ENCODE results near the gene MIEF1.

DNA sequence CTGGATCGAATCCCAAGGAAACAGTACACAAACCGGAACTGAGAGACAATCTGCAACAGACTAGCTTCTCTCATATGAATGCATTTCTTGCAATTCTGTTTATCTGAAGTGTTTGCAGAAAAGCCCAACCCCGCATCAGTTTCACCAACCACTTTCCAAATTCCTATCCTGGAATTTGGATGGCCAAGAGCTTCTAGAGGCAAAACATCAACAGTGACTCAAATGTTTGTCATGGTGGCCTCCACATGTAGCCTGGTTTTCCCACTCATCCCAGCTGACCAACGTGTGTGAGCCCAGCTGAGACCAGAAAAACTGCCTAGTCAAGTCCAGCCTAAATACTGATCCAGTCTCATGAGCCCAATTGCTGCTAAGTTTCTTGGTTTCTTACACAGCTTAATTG is 8.3 kb upstream of the MIEF1 start:
- no peak for TF ChIP-seq EZH2 (IDR thresholded peaks at IDR 0.05; ENCODE audit: insufficient read depth, poor library complexity, severe bottlenecking)
- TF ChIP-seq EZH2phosphoT487 (IDR thresholded peaks at IDR 0.05; ENCODE audit: insufficient read depth, low read depth), result no peak

Measured in GM23248 (cell line).